Measurements from ENCODE around the gene KRT17. TPM values are rescaled to one million over a fixed set of nuclear protein-coding genes. Genes with fewer than 3 reads are reported as not detected.
"Not testable (repeated sequence)": the region's sequence is repeated elsewhere in the genome, so short reads cannot be mapped to it uniquely, and the experiment has no call there.

The KRT17 gene
- total RNA-seq, 1 donor from 2014 or later: 4.1 TPM

DNA sequence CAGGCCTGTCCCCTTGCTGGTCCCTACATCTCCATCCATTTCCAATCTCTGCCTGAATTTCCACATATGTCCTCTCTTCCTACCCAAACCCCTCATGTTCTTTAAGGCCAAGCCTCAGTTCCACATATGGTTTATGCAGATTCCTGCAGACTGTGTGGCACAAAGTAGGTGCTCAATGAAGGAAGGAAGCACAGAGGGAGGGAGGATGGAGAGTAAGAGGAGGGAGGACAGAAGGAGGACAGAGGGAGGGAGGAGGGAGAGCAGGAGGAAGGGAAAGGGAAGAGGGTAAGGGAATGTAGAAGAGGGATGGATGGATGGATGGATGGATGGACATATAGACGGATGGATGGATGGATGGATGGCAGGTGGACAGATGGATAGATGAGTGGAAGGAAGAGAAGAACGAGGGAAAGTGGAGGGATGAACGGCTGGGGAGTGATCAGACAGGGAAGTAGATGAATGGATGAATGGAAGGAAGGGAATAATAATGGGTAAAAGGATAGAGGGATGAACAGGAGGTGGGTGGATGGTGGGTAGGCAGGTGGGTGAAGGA, 29.9 kb downstream of the KRT17 start:
- DNase-seq (ENCODE audit: low read depth): no peak

DNA sequence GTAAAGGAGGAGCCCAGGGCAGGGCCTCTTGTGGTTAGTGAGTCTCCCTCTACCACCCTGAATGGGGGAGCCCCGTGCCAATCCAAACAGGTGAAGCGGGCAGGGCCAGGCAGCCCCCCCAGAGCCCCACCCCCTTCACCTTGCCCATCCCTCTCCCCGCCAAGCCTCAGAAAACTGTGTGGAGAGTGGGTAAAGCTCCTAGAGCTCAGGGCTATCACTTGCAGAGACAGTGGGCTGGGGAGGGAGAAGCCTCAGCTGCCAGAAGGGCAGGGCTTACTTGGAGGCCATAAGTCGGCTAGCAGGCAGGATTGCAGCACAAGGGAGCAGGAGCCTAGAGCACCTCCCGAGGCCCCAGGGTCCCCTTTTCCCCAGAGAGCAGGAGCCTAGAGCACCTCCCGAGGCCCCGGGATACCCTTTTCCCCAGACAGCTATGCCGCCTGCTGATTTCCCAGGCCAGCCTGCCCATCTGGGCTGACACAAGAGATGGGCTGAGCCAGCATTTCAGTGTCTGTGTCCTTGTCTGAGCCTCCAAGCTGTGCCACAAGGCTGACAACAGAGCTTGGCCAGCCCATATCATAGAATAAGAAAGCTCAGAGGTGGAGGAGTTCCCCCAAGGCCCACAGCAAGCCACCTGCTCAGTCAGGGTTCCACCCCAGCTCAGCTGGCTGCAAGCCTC, 30.9 kb downstream of the KRT17 start:
- DNase-seq (ENCODE audit: low read depth): no peak

DNA sequence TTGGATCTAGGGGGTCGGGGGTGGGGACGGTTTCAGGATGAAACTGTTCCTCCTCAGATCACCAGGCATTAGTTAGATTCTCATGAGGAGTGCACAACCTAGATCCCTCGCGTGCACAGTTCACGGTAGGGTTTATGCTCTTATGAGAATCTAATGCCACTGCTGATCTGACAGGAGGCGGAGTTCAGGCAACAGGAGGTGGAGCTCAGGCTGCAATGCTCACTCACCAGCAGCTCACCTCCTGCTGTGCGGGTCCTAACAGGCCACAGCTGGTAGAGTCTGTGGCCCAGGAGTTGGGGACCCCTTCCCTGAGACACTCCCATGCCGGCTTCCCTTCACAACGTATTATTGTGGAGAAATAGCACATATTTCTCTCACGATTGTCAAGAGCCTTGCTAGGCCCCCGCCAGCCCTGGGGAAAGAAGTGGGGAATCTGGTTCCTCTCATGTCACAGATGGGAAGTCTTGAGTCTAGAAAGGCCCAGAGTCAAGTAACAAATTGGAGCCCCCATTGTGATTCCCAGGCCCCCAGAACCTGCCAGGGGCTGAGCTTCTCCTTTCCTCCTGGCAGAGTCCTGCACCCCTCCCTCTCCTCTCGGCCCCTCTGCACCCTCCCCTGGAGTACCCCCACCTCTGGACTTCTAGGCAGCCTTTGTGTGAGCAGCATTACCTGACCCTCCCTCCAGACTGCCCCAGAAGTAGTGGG, 31.6 kb downstream of the KRT17 start:
- no peak for DNase-seq (ENCODE audit: low read depth)

DNA sequence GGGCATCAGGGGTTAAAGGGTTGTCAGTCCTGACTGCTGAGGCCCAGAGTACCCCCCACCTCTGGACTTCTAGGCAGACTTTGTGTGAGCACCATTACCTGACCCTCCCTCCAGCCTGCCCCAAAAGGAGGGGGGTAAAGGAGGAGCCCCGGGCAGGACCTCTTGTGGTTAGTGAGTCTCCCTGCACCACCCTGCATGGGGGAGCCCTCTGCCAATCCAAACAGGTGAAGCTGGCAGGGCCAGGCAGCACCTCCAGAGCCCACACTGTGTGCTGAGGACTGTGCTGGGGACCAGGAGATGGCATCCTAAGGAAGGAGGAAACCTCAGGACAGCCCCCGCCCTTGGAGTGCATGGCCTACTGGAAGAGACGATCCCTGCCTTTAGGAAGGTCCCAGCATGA, 35.1 kb downstream of the KRT17 start:
- DNase-seq (ENCODE audit: low read depth): no peak

DNA sequence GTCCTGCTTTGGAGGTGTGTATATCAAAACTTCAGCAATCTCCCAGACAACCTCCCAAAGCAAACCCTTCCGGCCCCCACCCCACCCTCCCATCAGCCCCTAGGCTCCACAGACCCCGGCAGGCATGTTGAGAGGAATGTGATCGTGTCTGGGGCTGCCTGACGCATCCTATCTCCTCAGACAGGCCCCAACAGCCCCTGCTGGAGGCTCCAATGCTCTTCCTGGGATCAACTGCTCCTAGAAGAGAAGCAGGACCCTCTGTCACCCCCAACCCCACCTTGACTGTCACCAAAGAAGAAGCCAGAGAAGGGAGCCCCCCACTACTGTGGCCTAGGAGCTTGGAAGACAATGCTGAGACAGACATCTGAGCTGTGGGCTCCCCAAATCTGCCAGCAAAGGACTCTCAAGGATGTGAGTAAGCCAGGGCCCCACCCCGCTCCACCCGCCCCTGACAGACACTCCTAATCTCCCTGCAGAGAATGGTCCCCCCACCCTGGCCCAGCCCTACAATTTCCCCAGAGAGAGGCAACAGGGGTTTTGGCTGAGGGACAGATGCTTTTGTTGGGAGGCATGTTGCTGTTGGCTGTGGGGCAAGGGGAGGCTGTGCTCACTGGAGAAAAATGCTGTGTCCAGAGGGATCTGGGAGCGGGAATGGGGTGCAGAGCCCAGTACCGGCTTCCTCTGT, 36.1 kb downstream of the KRT17 start:
- no peak for DNase-seq (ENCODE audit: low read depth)

DNA sequence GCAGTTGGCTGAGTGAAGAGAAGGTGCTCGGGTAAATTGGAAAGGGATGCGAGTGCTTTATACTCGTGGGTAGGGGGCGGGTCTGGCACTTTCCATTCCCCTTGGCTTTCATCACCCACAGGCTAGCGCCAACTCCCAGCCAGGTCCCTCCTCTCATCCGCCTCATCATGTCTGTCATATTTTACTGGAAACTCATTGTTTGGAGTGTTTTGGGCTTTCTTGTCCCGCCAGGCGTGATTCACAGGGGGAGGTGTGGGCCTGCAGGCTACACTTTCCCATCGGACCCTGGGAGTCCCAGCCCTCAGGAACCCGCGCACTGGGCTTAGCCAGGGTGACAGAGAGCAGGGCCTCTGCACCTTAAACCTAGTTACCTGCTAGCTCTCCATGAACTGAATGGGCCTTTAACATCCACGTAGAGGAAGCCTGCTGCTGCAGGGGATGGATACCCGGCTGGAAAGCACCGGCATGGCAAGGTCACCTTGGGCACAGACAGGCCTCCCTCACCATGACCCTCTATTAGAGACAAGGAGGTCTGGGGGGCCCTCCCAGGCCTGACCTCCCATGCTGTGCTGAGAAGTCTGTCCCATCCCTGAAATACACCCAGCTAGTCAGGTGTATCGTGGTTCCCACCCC, 37.4 kb downstream of the KRT17 start, which contains the start of gene KRT14:
KRT14 (minus strand) TSS at position 33 of the 633 bp plus-strand sequence. CDS start 61 bp downstream, outside the sequence.
- no peak for DNase-seq (ENCODE audit: low read depth)

DNA sequence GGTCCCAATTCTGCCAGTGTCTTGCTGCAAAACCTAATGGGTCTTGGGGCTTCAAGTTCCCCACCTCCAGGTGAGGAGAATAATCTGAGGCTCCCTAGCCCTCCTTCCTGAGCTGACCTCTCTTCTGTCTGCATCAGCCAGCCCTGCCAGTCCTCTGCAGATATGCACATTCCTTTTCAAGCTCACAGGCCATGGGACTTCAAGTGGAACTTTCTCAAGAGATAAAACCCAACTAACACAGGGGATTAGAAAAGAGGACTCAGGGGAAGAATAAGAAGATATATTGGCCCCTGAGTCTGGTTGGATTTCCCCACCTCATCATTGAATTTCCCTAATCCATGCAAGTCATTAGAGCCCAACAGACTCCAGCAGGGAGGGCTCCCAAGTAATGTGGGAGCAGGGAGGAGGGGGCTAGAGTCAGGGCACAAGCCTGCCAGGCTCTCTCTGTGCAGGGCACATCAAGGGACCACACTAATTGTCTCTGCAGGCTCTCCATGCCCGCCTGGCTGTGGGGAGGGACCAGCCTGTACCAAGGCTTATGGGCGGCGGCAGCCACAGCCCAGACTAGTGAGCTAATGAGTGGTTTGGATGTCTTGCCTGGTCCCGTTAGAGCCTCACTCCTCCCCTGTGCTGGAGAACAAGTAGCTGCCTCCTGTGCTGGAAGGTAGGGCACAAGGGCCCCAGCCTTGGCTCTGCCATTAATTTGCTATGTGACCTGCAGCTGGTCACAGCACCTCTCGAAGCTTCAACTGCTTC, 38.9 kb downstream of the KRT17 start:
- DNase-seq (ENCODE audit: low read depth): no peak

DNA sequence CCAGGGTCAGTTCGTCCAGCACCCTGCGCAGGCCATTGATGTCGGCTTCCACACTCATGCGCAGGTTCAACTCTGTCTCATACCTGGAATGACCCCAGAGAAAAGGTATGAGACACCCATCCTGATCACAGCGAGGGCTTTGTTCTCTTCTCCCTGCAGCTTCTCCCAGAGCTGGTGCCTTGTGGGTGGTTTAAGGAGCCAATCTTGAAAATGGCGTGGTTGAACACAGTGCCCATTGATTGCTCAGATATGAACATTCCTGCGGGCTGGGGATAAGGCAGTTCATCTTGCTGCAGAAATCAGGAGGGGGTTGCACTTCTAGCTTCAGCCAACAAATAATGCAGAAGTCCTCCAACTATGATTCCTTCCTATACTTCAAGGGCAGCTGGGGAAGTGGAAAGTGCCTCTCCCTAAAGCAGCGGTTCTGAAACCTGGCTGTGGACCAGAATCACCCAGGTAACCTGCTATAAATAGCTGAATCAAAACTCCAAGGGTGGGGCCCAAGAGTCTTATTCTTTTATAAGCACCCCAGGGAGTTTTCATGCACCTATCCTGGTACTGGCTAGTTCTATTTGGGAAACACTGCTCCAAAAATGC, 39.9 kb downstream of the KRT17 start:
- not testable (repeated sequence) for DNase-seq (ENCODE audit: low read depth)

DNA sequence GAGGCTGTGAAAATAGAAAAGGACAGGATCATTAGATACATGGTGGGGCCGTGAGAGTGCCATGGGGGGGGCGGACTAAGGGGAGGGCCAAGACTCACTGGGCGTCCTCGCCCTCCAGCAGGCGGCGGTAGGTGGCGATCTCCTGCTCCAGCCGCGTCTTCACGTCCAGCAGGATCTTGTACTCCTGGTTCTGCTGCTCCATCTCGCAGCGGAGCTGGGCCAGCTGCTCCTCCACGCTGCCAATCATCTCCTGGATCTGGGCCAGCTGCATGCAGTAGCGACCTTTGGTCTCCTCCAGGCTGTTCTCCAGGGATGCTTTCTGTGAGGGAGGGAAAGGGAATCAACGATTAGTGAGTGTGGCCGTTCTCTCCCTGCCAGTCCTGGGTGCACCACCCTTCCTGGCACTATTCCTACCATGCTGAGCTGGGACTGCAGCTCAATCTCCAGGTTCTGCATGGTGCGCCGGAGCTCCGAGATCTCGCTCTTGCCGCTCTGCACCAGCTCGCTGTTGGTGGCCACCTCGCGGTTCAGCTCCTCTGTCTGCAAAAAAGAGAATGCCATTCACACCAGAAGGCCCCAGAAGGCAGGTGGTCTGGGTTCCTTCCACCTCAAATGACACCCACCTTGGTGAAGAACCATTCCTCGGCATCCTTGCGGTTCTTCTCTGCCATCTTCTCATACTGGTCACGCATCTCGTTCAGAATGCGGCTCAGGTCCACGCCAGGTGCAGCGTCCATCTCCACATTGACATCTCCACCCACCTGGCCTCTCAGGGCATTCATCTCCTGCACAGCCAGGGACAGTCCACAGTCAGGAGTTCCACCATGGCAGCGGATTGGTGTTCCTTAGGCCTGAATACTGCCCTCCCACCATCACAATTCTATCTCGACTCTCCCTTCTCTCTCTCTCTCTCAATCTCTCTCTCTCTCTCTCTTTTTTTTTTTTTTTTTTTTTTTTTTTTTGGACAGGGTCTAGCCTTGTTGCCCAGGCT, 40.9 kb downstream of the KRT17 start:
- DNase-seq (ENCODE audit: low read depth): no peak

DNA sequence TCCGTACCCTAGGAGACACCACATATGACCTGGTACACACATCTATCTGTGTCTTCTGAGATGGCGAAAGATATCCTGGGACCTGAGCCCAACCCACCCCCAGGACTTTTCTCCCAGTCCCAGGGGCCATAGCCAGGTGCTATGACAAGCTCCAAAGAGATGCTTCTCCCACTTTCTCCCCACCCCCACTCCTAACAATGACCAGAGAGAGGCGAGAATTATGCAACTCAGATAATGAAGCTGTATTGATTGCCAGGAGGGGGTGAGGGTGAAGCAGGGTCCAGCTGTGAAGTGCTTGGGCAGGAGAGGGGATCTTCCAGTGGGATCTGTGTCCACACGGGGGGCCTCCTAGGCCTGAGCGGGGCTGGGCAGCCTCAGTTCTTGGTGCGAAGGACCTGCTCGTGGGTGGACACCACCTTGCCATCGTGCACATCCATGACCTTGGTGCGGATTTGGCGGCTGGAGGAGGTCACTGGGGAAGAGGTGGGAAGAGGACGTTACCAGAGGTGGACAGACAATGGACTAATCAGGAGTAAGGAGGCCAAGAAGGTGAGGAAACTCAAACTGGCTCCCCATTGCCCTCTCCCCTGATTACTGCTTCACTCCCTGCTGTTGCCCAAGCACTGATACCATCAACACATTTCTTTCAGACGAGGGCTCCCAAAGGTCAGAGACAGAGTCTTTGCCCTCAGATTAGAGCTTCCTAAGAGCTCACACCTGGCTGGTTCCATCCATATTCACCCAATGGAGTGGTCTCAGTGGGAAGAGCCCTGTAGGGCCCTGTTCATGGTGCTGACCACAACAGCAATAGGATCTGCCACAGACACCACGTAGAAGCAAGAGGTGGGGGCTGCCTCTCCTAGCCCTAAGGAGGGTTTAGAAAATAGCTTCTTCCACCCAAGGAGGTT, 42.1 kb downstream of the KRT17 start:
- DNase-seq (ENCODE audit: low read depth): not testable (repeated sequence)

DNA sequence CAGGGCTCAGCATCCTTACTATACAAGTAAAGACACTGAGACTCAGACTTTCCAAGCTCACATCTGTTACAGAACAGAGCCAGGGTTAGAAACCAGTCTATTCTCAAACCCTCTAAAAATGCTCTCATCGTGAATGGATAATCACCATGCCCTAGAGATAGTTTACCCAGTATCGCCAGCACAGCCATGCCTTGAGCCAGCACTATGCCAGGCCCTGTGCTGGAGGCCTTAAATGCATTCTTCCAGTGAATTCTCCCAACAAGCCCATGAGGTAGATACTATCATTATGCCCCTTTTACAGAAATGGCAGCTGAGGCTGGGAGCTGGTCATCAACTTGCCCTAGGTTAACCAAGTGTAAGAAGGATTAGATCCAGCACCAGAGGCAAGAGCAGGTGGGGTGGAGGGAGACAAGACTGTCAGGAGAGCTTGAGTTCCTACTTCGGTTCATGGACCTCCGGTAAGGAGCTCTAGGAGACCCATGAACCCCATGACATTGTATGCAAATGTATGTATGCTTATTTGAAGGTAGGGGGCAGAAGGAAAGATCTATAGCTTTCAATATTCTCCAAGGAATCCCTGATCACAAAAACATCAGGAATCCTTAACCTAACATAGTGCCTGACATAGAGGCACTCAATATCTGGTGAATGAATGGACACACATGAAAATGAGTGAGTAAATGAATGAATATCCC, 42.9 kb downstream of the KRT17 start:
- no peak for DNase-seq (ENCODE audit: low read depth)

DNA sequence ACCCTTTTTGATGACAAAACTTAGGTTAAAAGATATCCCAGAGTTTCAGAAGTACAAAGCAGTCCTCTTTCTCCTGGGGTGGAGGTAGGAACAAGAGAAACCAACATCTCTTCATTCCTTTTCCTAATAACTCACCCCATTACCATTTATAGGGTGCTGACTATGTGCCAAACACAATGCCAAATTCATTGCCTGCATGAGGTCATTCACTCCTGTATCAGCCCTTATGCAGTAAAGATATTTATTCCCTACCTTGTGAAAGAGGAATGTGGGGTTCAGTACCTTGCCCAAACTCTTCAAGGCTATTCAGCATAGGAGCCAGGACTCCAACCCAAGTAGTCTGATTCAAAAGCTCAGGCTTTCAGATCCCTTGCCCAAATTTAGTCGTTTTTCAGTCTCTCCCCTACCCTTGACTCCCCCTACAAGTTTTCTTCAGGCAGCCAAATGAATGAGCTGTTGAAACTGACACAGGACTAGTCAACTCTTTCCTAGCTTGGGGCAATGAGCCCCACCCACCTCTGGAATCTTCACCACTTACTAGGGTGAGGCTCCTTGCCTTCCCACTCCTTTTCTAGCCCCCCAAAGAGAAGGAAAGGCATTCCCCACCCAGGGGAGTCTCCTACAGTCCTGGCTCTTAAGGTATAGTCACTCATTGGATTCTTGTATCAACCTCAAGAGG, 43.5 kb downstream of the KRT17 start:
- no peak for DNase-seq (ENCODE audit: low read depth)

DNA sequence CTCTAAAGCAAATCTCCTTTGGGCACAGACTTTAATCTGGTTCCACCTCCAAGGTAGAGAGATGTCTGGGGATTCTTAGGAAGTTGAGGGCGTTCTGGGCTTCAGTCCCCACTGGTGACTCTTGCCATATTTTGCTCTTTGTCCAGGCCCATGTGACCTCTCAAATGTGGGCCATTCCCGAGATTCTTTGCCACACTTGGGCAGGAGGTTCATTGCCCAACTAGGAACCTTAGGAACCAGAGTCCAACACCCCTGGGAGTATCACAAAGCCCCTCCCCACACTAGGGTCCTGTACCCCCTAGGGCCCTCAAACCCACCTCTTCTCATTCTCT, 44.2 kb downstream of the KRT17 start:
- DNase-seq (ENCODE audit: low read depth): no peak

DNA sequence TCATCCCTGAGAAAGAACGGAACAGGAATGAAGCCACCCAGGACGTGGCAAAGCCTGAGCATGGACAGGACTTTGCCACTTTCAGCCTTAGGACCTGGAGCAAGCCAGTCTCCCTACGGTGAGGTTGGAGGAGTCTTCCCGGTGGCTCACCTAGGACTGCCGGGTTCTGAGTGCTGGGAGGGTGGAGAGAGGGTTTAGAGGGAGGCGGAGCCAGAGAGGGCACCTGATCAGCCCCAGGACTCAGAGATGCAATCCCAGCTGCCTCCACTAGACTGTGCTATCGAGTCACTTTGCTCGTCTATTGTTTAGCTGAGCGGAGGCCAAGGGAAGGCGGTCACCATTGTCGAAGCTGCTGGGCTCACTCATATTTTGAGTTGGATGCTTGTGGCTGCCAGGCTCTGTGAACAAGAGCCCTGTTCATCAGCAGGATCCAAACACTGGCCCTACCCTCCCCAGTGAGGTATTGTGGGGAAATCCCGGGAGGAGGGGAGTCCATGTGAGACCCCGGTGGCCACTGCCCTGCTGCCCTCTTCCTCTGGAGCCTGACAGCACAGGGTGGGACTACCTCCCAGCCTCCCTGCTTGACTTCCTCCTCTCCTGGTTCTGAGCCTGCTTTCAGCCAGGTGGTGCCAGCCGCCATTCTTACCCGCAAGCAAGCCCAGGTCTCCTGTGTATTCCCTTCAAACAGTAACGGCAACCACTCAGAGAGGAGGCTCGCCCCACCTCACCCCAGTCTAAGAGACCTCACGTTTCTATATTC, 44.7 kb downstream of the KRT17 start:
- peak; percentile 76 for DNase-seq (ENCODE audit: low read depth)

DNA sequence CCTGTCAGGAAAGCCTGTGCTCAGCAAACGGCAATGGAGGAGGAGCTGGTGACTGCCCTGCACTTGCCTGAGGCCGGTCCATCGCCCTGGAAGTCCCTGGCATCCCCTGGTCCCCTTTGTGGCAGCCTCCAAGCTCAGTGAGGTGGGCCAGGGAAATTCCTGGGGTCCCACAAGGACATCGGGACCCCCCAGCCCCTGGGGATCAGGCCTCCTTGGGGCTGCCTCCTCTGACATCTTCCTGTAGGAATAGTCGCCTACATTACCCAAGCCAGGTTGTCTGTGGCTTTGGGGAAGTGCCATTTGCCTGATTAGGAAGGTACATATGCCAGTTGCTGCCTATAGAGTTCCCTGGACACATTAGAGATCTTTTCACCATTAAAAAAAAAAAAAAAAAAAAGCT, 45.4 kb downstream of the KRT17 start:
- no peak for DNase-seq (ENCODE audit: low read depth)

DNA sequence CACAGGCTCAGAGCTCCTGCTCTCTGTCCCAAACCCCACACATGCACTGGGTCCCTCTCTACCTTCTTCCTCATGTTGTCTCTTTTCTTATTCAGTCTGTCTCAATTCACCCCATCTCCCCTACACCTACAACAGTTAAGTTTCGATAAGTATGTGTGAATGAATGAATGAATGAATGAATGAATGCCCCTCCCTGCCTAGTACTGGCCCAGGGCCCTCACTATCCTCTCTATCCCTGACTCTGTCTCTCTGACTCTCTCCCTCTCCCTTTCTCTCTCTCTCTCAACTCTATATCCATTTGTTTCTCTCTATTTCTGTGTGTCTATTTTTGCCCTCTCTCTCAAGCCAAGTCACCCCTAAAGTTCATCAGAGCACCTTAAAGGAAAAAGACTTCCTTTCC, 45.8 kb downstream of the KRT17 start:
- no peak for DNase-seq (ENCODE audit: low read depth)

DNA sequence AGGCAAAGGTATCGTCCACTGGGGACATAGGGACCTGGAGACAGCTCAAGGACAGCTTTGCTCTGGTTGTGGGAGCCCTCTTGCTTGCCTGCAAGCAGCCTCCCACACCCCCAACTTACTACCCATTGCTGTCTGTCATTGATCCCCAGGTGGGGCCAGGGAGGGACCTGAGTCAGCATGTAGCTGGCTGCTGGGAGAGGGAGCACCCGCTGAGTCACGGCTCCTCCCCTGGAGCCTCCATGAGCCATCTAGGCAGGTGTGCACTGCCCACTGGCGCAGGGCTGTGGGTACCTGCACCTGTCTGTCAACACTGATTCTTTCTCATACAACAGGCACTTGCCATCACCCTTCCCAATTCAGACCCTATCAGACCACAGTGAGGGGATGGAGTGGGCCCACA, 47.6 kb downstream of the KRT17 start:
- not testable (repeated sequence) for DNase-seq (ENCODE audit: low read depth)

All from renal cortical epithelial cell (primary cell).